Measurements from ENCODE around the gene PPIE. TPM values are rescaled to one million over a fixed set of nuclear protein-coding genes. Genes with fewer than 3 reads are reported as not detected.

The PPIE gene
- polyA plus RNA-seq, 1 of the 3 experiments (the other 2 are of a cell fraction), result 78.4 TPM

DNA sequence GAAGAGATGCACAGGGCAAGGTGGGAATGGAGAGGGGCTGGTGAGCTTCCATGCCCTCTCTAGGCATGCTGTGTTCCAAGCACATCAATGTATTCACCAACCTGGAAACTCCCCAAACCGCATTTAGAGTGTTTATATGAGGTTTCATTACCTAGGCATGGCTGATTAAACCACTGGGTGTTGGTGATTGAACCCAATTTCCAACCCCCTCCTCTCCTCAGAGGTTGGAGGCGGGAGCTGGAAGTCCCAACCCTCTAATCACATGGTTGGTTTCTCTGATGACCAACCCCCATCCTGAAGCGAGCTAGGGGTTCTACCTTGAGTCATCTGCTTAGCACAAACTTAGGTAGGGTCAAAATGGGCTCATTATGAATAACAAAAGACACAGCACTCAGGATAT, 3.0 kb upstream of the PPIE start:
- WGBS (ENCODE audit: low lambda C conversion rate), result 77% methylated on average over 3 of the region's 3 CpGs
- H3K9ac ChIP-seq, result no peak overlapping the region
- no peak overlapping the region for H3K4me2 ChIP-seq
- peaks cover 0 to 7% of the 10 kb centered on the region in 2 experiments for H3K36me3 ChIP-seq (replicated peaks in 1 of 2; ENCODE audit: control insufficient read depth in 1 of 2, insufficient read depth in 2 of 2, low read length in 1 of 2)
- peaks cover 16% of the 10 kb centered on the region; the same call in 1 of the 2 replicates for H3K79me2 ChIP-seq (ENCODE audit: insufficient read depth)
- H3F3A ChIP-seq (replicated peaks; ENCODE audit: insufficient read depth), result no peaks in the 10 kb centered on the region
- H3K27ac ChIP-seq (ENCODE audit: low read depth in 2 of 2, low read length in 1 of 2), result no peak overlapping the region
- no peaks in the 10 kb centered on the region for H3K9me3 ChIP-seq
- peaks cover 0 to 14% of the 10 kb centered on the region in 2 experiments; a peak in 2 of 4 replicates for H3K4me1 ChIP-seq (ENCODE audit: control insufficient read depth in 1 of 2, insufficient read depth in 2 of 2, low read depth in 1 of 2, low read length in 1 of 2)
- H3K9me2 ChIP-seq, result no peaks in the 10 kb centered on the region
- H3K4me3 ChIP-seq (ENCODE audit: low read depth in 2 of 2, low read length in 1 of 2), result no peak overlapping the region
- TF ChIP-seq EZH2phosphoT487 (IDR thresholded peaks at IDR 0.05; ENCODE audit: borderline replicate concordance, low read depth) (no peak), FOXM1 (IDR thresholded peaks at IDR 0.05; ENCODE audit: low read depth) (no peak), JUND (IDR thresholded peaks at IDR 0.05) (no peak), ELF1 (IDR thresholded peaks at IDR 0.05) (no peak), REST (IDR thresholded peaks at IDR 0.05; ENCODE audit: low read depth, low read length) (no peak), RFX5 (IDR thresholded peaks at IDR 0.05; ENCODE audit: low read length) (no peak), FOSL2 (IDR thresholded peaks at IDR 0.05; ENCODE audit: borderline replicate concordance, low read depth) (no peak), MEF2A (IDR thresholded peaks at IDR 0.05; ENCODE audit: borderline replicate concordance, low read depth) (no peak), ZBTB33 (IDR thresholded peaks at IDR 0.05; ENCODE audit: borderline replicate concordance, low read depth) (no peak), CTCF (IDR thresholded peaks at IDR 0.05) (no peak), RXRA (IDR thresholded peaks at IDR 0.05; ENCODE audit: borderline replicate concordance, low read depth) (no peak), MXI1 (IDR thresholded peaks at IDR 0.05; ENCODE audit: low read depth, low read length) (no peak), SIN3A (IDR thresholded peaks at IDR 0.05; ENCODE audit: borderline replicate concordance, low read depth, low read length) (no peak), MAX (IDR thresholded peaks at IDR 0.05; ENCODE audit: low read depth) (no peak), TCF12 (IDR thresholded peaks at IDR 0.05) (no peak), EP300 (IDR thresholded peaks at IDR 0.05; ENCODE audit: borderline replicate concordance in 1 of 2, low read depth in 1 of 2, low read length in 1 of 2) (no peak), NRF1 (IDR thresholded peaks at IDR 0.05; ENCODE audit: low read depth, low read length) (no peak)
- TF ChIP-seq, protein P1, sequence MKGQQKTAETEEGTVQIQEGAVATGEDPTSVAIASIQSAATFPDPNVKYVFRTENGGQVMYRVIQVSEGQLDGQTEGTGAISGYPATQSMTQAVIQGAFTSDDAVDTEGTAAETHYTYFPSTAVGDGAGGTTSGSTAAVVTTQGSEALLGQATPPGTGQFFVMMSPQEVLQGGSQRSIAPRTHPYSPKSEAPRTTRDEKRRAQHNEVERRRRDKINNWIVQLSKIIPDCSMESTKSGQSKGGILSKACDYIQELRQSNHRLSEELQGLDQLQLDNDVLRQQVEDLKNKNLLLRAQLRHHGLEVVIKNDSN (IDR thresholded peaks at IDR 0.05; ENCODE audit: borderline replicate concordance, low read depth), result no peak
- TF ChIP-seq, protein P2, sequence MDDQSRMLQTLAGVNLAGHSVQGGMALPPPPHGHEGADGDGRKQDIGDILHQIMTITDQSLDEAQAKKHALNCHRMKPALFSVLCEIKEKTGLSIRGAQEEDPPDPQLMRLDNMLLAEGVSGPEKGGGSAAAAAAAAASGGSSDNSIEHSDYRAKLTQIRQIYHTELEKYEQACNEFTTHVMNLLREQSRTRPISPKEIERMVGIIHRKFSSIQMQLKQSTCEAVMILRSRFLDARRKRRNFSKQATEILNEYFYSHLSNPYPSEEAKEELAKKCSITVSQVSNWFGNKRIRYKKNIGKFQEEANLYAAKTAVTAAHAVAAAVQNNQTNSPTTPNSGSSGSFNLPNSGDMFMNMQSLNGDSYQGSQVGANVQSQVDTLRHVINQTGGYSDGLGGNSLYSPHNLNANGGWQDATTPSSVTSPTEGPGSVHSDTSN (IDR thresholded peaks at IDR 0.05), result no peak
- no peaks in the 10 kb centered on the region for H4K20me1 ChIP-seq (ENCODE audit: insufficient read depth)
- no peak for DNase-seq
- H2AFZ ChIP-seq (ENCODE audit: low read depth), result no peak overlapping the region
- ChIA-PET POLR2A (no interaction called here), CTCF (interaction anchor here (1.6 kb wide), 1 partner anchor 16 kb away, joined by 5 read pairs; no protein-coding TSS in a partner anchor)
- no peaks in the 10 kb centered on the region for H3K27me3 ChIP-seq (ENCODE audit: insufficient read depth)

All from SK-N-SH (cell line).